ENCODE data around the gene SCARF1.

Gene SCARF1

GRCh38 chr17:1636732-1637285 is 8.7 kb downstream of the SCARF1 start:
- DNase-seq (ENCODE audit: low read depth) = no peak
- Histone ChIP-seq H3K9ac (ENCODE audit: low read length) (no peak overlapping the region), H3K27me3 (replicated peaks; ENCODE audit: control insufficient read depth, insufficient read depth, low read length) (no peaks in the 10 kb centered on the region), H3K36me3 (ENCODE audit: control insufficient read depth, insufficient read depth, low read length, severe bottlenecking) (peaks cover 6% of the 10 kb centered on the region), H3K4me3 (ENCODE audit: low read length) (no peak overlapping the region), H3K9me3 (ENCODE audit: control insufficient read depth, low read length) (no peaks in the 10 kb centered on the region), H3K4me1 (ENCODE audit: control insufficient read depth, insufficient read depth, low read length) (peaks cover 7% of the 10 kb centered on the region)

DNA sequence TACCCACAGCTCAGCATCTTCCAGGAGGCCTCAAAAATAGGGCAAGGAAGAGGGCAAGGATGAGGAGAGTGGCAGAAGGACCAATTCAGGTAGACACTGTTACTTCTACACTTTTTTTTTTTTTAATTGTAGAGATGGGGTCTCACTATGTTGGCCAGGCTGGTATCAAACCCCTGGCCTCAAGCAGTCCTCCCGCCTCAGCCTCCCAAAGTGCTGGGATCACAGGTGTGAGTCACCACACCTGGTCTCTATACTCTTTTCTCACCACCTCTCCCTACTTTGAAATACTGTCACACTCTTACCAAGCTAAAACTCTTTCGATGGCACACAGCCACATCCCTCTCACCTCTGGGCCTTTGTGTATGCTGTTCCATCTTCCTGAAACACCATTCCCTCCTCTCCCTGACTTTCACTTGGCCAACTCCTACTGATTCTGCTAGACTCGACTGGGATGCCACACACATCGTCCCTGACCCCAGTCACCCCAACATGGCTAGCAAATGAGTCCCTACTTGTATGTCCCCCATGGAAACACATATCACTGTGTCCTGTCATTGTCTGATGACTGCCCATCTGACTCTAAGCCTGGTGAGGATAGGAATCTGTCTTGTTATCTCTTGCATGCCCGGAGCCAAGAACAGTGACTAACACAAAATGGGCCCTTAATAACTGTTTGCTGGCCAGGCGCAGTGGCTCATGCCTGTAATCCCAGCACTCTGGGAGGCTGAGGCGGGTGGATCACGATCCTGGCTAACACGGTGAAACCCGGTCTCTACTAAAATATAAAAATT is 9.7 kb downstream of the SCARF1 start:
- no peak for DNase-seq (ENCODE audit: low read depth)
- no peaks in the 10 kb centered on the region for H3K9me3 ChIP-seq (ENCODE audit: control insufficient read depth, low read length)
- H3K9ac ChIP-seq (ENCODE audit: low read length) = no peak overlapping the region
- peaks cover 6% of the 10 kb centered on the region for H3K36me3 ChIP-seq (ENCODE audit: control insufficient read depth, insufficient read depth, low read length, severe bottlenecking)
- H3K4me1 ChIP-seq (ENCODE audit: control insufficient read depth, insufficient read depth, low read length) = peaks cover 7% of the 10 kb centered on the region
- no peaks in the 10 kb centered on the region for H3K27me3 ChIP-seq (replicated peaks; ENCODE audit: control insufficient read depth, insufficient read depth, low read length)
- no peak overlapping the region for H3K4me3 ChIP-seq (ENCODE audit: low read length)

- H3K27me3 ChIP-seq (replicated peaks; ENCODE audit: control insufficient read depth, insufficient read depth, low read length) = no peaks in the 10 kb centered on the region
- no peaks in the 10 kb centered on the region for H3K9me3 ChIP-seq (ENCODE audit: control insufficient read depth, low read length)
- DNase-seq (ENCODE audit: low read depth) = no peak
- H3K4me1 ChIP-seq (ENCODE audit: control insufficient read depth, insufficient read depth, low read length) = peaks cover 7% of the 10 kb centered on the region
- peak overlapping the region; percentile 11 for H3K9ac ChIP-seq (ENCODE audit: low read length)
- no peak overlapping the region for H3K4me3 ChIP-seq (ENCODE audit: low read length)
- peaks cover 6% of the 10 kb centered on the region for H3K36me3 ChIP-seq (ENCODE audit: control insufficient read depth, insufficient read depth, low read length, severe bottlenecking)
These were observed 10.5 kb downstream of the SCARF1 start for GRCh38 chr17:1634841-1635650.

DNA sequence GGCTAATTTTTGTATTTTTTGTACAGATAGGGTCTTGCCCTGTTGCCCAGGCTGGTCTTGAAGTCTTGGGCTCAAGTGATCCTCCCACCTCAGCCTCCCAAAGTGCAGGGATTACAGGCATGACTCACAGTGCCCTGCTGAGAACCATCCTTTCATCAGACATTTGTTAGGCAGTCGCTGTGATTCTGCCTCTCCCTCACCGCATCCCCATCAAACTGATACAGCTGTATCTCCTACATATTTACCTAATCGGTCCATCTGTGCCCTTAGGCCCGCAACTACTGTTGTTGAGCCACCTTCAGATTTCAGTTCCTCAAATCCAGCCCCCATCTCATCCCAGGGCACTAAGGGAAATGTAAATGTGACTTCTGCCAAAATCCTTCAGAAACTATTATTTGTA is 14.9 kb downstream of the SCARF1 start:
- Histone ChIP-seq H3K4me3 (ENCODE audit: low read length) (no peak overlapping the region), H3K36me3 (ENCODE audit: control insufficient read depth, insufficient read depth, low read length, severe bottlenecking) (peaks cover 3% of the 10 kb centered on the region), H3K4me1 (ENCODE audit: control insufficient read depth, insufficient read depth, low read length) (peaks cover 31% of the 10 kb centered on the region), H3K9ac (ENCODE audit: low read length) (no peak overlapping the region), H3K27me3 (replicated peaks; ENCODE audit: control insufficient read depth, insufficient read depth, low read length) (no peaks in the 10 kb centered on the region), H3K9me3 (ENCODE audit: control insufficient read depth, low read length) (no peaks in the 10 kb centered on the region)
- DNase-seq (ENCODE audit: low read depth) = no peak

GRCh38 chr17:1629504-1630310 is 15.8 kb downstream of the SCARF1 start:
- H3K4me1 ChIP-seq (ENCODE audit: control insufficient read depth, insufficient read depth, low read length) = peaks cover 37% of the 10 kb centered on the region
- peak; percentile 49 for DNase-seq (ENCODE audit: low read depth)

GRCh38 chr17:1628856-1629503 is 16.6 kb downstream of the SCARF1 start:
- Histone ChIP-seq H3K9me3 (ENCODE audit: control insufficient read depth, low read length) (no peaks in the 10 kb centered on the region), H3K27me3 (replicated peaks; ENCODE audit: control insufficient read depth, insufficient read depth, low read length) (no peaks in the 10 kb centered on the region), H3K4me3 (ENCODE audit: low read length) (peak overlapping the region; percentile 92), H3K36me3 (ENCODE audit: control insufficient read depth, insufficient read depth, low read length, severe bottlenecking) (no peaks in the 10 kb centered on the region), H3K9ac (ENCODE audit: low read length) (peak overlapping the region; percentile 90), H3K4me1 (ENCODE audit: control insufficient read depth, insufficient read depth, low read length) (peaks cover 32% of the 10 kb centered on the region)
- peak; percentile 96 for DNase-seq (ENCODE audit: low read depth)

More at GRCh38 chr17:1629504-1630310, 15.8 kb downstream of the SCARF1 start:
- no peaks in the 10 kb centered on the region for H3K27me3 ChIP-seq (replicated peaks; ENCODE audit: control insufficient read depth, insufficient read depth, low read length)
- peak overlapping the region; percentile 90 for H3K9ac ChIP-seq (ENCODE audit: low read length)
- no peaks in the 10 kb centered on the region for H3K9me3 ChIP-seq (ENCODE audit: control insufficient read depth, low read length)
- peak overlapping the region; percentile 92 for H3K4me3 ChIP-seq (ENCODE audit: low read length)
- no peaks in the 10 kb centered on the region for H3K36me3 ChIP-seq (ENCODE audit: control insufficient read depth, insufficient read depth, low read length, severe bottlenecking)

DNA sequence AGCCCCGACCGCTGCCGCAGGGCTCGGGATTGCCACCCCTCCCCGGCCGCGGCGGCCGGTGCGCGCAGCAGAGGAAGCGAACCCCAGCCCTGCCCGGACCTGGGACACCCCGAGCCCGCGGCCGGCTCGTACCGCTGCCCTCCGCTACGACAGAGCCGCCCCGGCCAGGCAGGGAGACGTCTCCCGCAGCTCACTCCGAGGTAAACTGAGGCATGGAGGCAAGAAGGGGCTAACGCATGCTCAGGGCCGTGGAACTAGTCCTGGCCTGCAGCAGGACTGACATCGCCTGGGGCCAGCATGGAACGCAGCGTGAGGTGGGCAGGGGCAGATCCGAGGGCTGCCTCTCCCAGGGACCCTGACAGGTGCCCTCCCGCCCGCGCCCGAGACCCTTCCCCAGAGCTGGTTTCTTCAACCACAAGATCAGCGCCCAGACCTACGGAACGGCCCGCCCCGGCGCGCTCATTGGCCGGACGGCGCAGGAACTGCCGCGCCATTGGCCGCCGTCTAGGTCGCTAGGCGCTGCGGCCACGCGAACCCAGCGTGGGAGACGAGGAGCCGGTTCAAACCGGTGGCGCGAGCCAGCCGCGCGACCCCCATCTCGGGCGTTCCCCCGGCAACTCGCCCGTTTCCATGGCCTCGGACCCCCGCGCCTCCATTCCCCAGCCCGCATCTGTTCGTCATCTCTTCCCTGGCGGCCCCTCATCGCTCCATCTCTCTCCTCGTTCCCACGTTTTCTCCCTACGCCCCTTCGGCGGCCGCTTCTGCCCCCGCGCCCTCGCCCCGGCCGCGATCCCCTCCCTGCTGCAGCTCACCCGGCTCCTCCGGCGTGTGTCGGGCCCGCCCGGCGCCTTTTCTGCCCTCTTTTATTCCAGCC is 17.3 kb downstream of the SCARF1 start, which contains the start of gene SLC43A2:
TSS of gene SLC43A2 (minus strand) at position 853 of the 874 bp plus-strand sequence. CDS start 960 bp downstream, outside the sequence.
- Histone ChIP-seq H3K36me3 (ENCODE audit: control insufficient read depth, insufficient read depth, low read length, severe bottlenecking) (no peaks in the 10 kb centered on the region), H3K9me3 (ENCODE audit: control insufficient read depth, low read length) (no peaks in the 10 kb centered on the region), H3K4me1 (ENCODE audit: control insufficient read depth, insufficient read depth, low read length) (peaks cover 32% of the 10 kb centered on the region), H3K9ac (ENCODE audit: low read length) (peak within 1 kb of the TSS; percentile 90), H3K4me3 (ENCODE audit: low read length) (peak within 1 kb of the TSS; percentile 92), H3K27me3 (replicated peaks; ENCODE audit: control insufficient read depth, insufficient read depth, low read length) (no peaks in the 10 kb centered on the region)
- DNase-seq (ENCODE audit: low read depth) = peak; percentile 91

GRCh38 chr17:1627182-1627981 is 18.1 kb downstream of the SCARF1 start:
- H3K9me3 ChIP-seq (ENCODE audit: control insufficient read depth, low read length) = no peaks in the 10 kb centered on the region
- DNase-seq (ENCODE audit: low read depth) = no peak
- H3K4me1 ChIP-seq (ENCODE audit: control insufficient read depth, insufficient read depth, low read length) = peaks cover 32% of the 10 kb centered on the region
- no peaks in the 10 kb centered on the region for H3K36me3 ChIP-seq (ENCODE audit: control insufficient read depth, insufficient read depth, low read length, severe bottlenecking)
- peak overlapping the region; percentile 92 for H3K4me3 ChIP-seq (ENCODE audit: low read length)
- peak overlapping the region; percentile 90 for H3K9ac ChIP-seq (ENCODE audit: low read length)
- no peaks in the 10 kb centered on the region for H3K27me3 ChIP-seq (replicated peaks; ENCODE audit: control insufficient read depth, insufficient read depth, low read length)

- peak overlapping the region; percentile 92 for H3K4me3 ChIP-seq (ENCODE audit: low read length)
These were observed 19.2 kb downstream of the SCARF1 start for GRCh38 chr17:1626333-1626732.

More at GRCh38 chr17:1626333-1626732, 19.2 kb downstream of the SCARF1 start:
- no peaks in the 10 kb centered on the region for H3K27me3 ChIP-seq (replicated peaks; ENCODE audit: control insufficient read depth, insufficient read depth, low read length)
- H3K4me1 ChIP-seq (ENCODE audit: control insufficient read depth, insufficient read depth, low read length) = peaks cover 32% of the 10 kb centered on the region
- H3K36me3 ChIP-seq (ENCODE audit: control insufficient read depth, insufficient read depth, low read length, severe bottlenecking) = peaks cover 3% of the 10 kb centered on the region
- DNase-seq (ENCODE audit: low read depth) = no peak
- peak overlapping the region; percentile 71 for H3K9ac ChIP-seq (ENCODE audit: low read length)
- H3K9me3 ChIP-seq (ENCODE audit: control insufficient read depth, low read length) = no peaks in the 10 kb centered on the region

All from adipocyte (in vitro differentiated cells).